PC-9 (cell line): ENCODE data around the gene PLIN5. TPM values are rescaled to one million over a fixed set of nuclear protein-coding genes. Genes with fewer than 3 reads are reported as not detected.
A peak's percentile ranks its signal among the peaks of the same experiment; 100 is the strongest.

Experiments used
- BruUV-seq: library from RNA; stranded (reverse); fragments of 400-500 nt; replicated peaks from 2 replicates; lab custom pipeline; 2021; lab: Mats Ljungman, UMichigan
- CTCF ChIA-PET: fragments of 300-600 bp; sonication (Branson Sonifier 250); formaldehyde crosslinking; loops from one replicate; lab custom pipeline; 2022; ENCODE audit warnings: antibody characterized with exemption; lab: Charles Lee
- POLR2A ChIA-PET: fragments of 300-600 bp; sonication (Branson Sonifier 250); formaldehyde crosslinking; loops from one replicate; lab custom pipeline; 2022; ENCODE audit warnings: antibody characterized with exemption; ENCODE audit not compliant: unreplicated experiment; lab: Charles Lee
- DNase-seq, 2 experiments: peaks; one replicate each; pipeline versions ENCODE4 v3.0.0 to v3.0.0-alpha.2; 2015 to 2022; ENCODE audit warnings: mixed read lengths in 1 of 2
- H2AFZ ChIP-seq: fragments of 200-600 bp; sonication (generic); 2 replicates; pipeline ENCODE4 v1.8.1; 2017; ENCODE audit warnings: antibody characterized with exemption
- H3F3A ChIP-seq: fragments of 200-600 bp; sonication (generic); 2 replicates; pipeline ENCODE4 v1.8.1; 2017; ENCODE audit warnings: antibody characterized with exemption, mild to moderate bottlenecking, low read depth; ENCODE audit not compliant: insufficient read depth
- H3K27ac ChIP-seq: fragments of 200-600 bp; sonication (generic); 2 replicates; pipeline ENCODE4 v1.6.1; 2016; ENCODE audit warnings: mixed run types
- H3K27me3 ChIP-seq: fragments of 200-600 bp; sonication (generic); 2 replicates; pipeline ENCODE4 v1.6.1; 2016; ENCODE audit warnings: low read depth, mixed run types; ENCODE audit not compliant: insufficient read depth
- H3K36me3 ChIP-seq: fragments of 200-600 bp; sonication (generic); 2 replicates; pipeline ENCODE4 v1.6.1; 2016; ENCODE audit warnings: low read depth, mixed run types
- H3K4me1 ChIP-seq: fragments of 200-600 bp; sonication (generic); replicated peaks from 2 replicates; pipeline ENCODE4 v1.6.1; 2016; ENCODE audit warnings: mixed run types; ENCODE audit not compliant: insufficient read depth
- H3K4me2 ChIP-seq: fragments of 200-600 bp; sonication (generic); 2 replicates; pipeline ENCODE4 v1.6.1; 2017; ENCODE audit warnings: mixed run types
- H3K4me3 ChIP-seq: fragments of 200-600 bp; sonication (generic); 2 replicates; pipeline ENCODE4 v1.6.1; 2016; ENCODE audit warnings: mixed run types
- H3K79me2 ChIP-seq: fragments of 200-600 bp; sonication (generic); 2 replicates; pipeline ENCODE4 v1.6.1; 2017; ENCODE audit warnings: low read depth, mixed run types
- H3K9me2 ChIP-seq: fragments of 200-600 bp; sonication (generic); 2 replicates; pipeline ENCODE4 v1.8.1; 2017; ENCODE audit warnings: mild to moderate bottlenecking; ENCODE audit not compliant: insufficient read depth
- H3K9me3 ChIP-seq: fragments of 200-600 bp; sonication (generic); 2 replicates; pipeline ENCODE4 v1.8.1; 2016; ENCODE audit warnings: low read depth; ENCODE audit not compliant: insufficient read depth
- H4K20me1 ChIP-seq: fragments of 200-600 bp; sonication (generic); 2 replicates; pipeline ENCODE4 v1.8.1; 2017; ENCODE audit not compliant: insufficient read depth
- CTCF ChIP-seq: fragments of 200-600 bp; sonication (generic); conservative IDR thresholded peaks from 2 replicates; pipeline ENCODE4 v1.6.1; 2017; ENCODE audit warnings: mixed run types, antibody characterized with exemption, mild to moderate bottlenecking, moderate library complexity
- EZH2 ChIP-seq: fragments of 200-600 bp; sonication (generic); IDR thresholded peaks from 2 replicates; pipeline ENCODE4 v1.8.0; 2017; ENCODE audit warnings: antibody characterized with exemption, low read depth
- intact Hi-C: fragments of 100-400 bp; cut with micrococcal nuclease; formaldehyde crosslinking; loops from one replicate; pipeline ENCODE4 v1.10.0; 2022; ENCODE audit not compliant: unreplicated experiment
- total RNA-seq: library from RNA; stranded (reverse); gene quantifications from 2 replicates; pipeline ENCODE4 v1.2.3, GENCODE V29; 2021

PLIN5 gene
- total RNA-seq, 1 experiment from 2014 or later, result 4.4 TPM

DNA sequence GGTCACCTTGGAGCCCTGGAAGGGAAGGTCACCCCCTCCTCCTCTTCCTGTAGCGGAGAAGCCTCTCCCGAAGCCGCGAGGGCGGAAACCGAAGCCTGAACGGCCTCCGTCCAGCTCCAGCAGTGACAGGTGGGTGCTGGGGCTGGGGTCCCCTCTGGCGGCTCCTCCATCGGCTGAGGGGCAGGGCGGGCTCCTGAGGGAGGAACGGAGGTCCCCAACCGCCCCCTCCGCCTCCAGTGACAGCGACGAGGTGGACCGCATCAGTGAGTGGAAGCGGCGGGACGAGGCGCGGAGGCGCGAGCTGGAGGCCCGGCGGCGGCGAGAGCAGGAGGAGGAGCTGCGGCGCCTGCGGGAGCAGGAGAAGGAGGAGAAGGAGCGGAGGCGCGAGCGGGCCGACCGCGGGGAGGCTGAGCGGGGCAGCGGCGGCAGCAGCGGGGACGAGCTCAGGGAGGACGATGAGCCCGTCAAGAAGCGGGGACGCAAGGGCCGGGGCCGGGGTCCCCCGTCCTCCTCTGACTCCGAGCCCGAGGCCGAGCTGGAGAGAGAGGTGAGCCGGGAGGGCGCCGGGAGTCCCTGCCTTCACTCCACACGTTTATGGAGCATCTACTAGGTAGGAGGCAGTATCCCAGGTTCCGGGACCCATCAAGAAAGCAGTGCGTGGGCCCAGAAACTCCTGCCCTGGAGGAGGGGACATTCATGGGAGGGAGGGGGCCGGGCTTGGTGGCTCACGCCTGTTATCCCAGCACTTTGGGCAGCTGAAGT lies 40.9 kb downstream of the PLIN5 start:
- DNase-seq, result no peak
- no peaks in the 10 kb centered on the region for H3K9me3 ChIP-seq
- ChIA-PET CTCF (no interaction called here), POLR2A (no interaction called here)
- H3K27ac ChIP-seq, result no peak overlapping the region
- H3K4me2 ChIP-seq, result no peak overlapping the region
- no peaks in the 10 kb centered on the region for H3K9me2 ChIP-seq
- no peaks in the 10 kb centered on the region for H3K27me3 ChIP-seq
- TSS peak; percentile 17 for BruUV-seq
- no peaks in the 10 kb centered on the region for H4K20me1 ChIP-seq
- H3K4me3 ChIP-seq, result no peak overlapping the region
- no peak overlapping the region for H2AFZ ChIP-seq
- H3F3A ChIP-seq, result no peaks in the 10 kb centered on the region
- intact Hi-C loops, result no loop called here
- no peaks in the 10 kb centered on the region for H3K79me2 ChIP-seq
- TF ChIP-seq EZH2 (no peak), CTCF (no peak)
- no peaks in the 10 kb centered on the region for H3K4me1 ChIP-seq
- no peaks in the 10 kb centered on the region; the same call in 1 of the 2 replicates for H3K36me3 ChIP-seq

DNA sequence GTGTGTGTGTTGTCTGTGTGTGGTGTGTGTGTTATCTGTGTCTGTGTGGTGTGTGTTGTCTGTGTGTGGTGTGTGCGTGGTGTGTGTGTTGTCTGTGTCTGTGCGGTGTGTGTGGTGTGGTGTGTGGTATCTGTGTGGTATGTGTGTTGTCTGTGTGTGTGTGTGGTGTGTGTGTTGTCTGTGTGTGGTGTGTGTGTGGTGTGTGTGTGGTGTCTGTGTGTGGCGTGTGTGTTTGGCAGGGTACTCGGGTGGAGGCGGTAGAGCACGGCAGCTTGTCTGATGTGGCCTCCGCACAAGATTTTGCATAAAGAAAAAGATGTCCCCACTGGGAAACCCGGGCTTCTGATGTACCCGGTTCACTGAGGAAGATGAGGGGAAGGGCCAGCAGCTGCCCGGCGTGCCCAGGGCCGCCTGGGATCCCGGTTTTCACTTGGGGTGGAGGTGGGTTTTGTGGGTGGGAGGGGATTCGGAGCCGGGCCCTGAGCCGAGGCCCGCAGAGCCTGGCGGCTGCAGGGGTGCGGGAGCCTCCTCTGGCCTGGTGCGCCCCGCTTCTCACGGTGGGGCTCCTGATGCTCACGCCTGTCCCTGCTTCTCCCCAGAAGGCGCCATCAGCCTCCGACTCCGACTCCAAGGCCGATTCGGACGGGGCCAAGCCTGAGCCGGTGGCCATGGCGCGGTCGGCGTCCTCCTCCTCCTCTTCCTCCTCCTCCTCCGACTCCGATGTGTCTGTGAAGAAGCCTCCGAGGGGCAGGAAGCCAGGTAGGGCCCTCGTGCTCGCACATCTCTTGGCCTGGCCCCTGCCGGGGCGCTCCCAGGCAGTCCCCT lies 41.7 kb downstream of the PLIN5 start:
- CTCF ChIA-PET, result no interaction called here
- no peak for TF ChIP-seq EZH2
- no peak for TF ChIP-seq CTCF
- H3K9me3 ChIP-seq, result no peaks in the 10 kb centered on the region
- no peaks in the 10 kb centered on the region for H3K9me2 ChIP-seq
- no peaks in the 10 kb centered on the region for H3K4me1 ChIP-seq
- POLR2A ChIA-PET, result no interaction called here
- H3K4me3 ChIP-seq, result no peak overlapping the region
- DNase-seq, result no peak
- H3K27ac ChIP-seq, result no peak overlapping the region
- intact Hi-C loops, result no loop called here
- no peaks in the 10 kb centered on the region for H3K27me3 ChIP-seq
- H3K4me2 ChIP-seq, result no peak overlapping the region
- BruUV-seq, result no TSS peak
- no peak overlapping the region for H2AFZ ChIP-seq
- no peaks in the 10 kb centered on the region; the same call in 1 of the 2 replicates for H3K36me3 ChIP-seq
- no peaks in the 10 kb centered on the region for H4K20me1 ChIP-seq
- no peaks in the 10 kb centered on the region for H3K79me2 ChIP-seq
- no peaks in the 10 kb centered on the region for H3F3A ChIP-seq

GRCh38 chr19:4492337-4493103 lies 42.5 kb downstream of the PLIN5 start:
- BruUV-seq, result no TSS peak
- Histone ChIP-seq H3K36me3 (no peaks in the 10 kb centered on the region; the same call in 1 of the 2 replicates), H3K4me3 (no peak overlapping the region), H3K9me2 (no peaks in the 10 kb centered on the region), H4K20me1 (no peaks in the 10 kb centered on the region), H3K79me2 (no peaks in the 10 kb centered on the region), H3K4me1 (no peaks in the 10 kb centered on the region), H3K27ac (no peak overlapping the region), H3K27me3 (no peaks in the 10 kb centered on the region), H3K9me3 (no peaks in the 10 kb centered on the region), H3K4me2 (no peak overlapping the region), H3F3A (no peaks in the 10 kb centered on the region), H2AFZ (no peak overlapping the region)
- CTCF ChIA-PET, result no interaction called here
- TF ChIP-seq CTCF (no peak), EZH2 (no peak)
- no peak for DNase-seq
- POLR2A ChIA-PET, result no interaction called here
- intact Hi-C loops, result no loop called here
